Cerebellar cortex (tissue), 1 donor: Measurements from ENCODE around the gene ZRANB1.
A peak's percentile ranks its signal among the peaks of the same experiment; 100 is the strongest.

Experiments
- DNase-seq: peaks from one replicate; pipeline ENCODE4 v3.0.0-alpha.2; 2015; ENCODE audit warnings: low spot score

Gene ZRANB1

GRCh38 chr10:124921261-124921660, 20.7 kb upstream of the ZRANB1 start:
- no peak for DNase-seq

- DNase-seq: no peak
These were observed 18.2 kb upstream of the ZRANB1 start for GRCh38 chr10:124923684-124924083.

GRCh38 chr10:124926548-124926947, 15.4 kb upstream of the ZRANB1 start:
- DNase-seq: no peak

GRCh38 chr10:124928087-124928486, 13.8 kb upstream of the ZRANB1 start:
- DNase-seq: no peak

- no peak for DNase-seq
These were observed 13.4 kb upstream of the ZRANB1 start for GRCh38 chr10:124928545-124928944.

GRCh38 chr10:124935946-124936345, 6.0 kb upstream of the ZRANB1 start:
- DNase-seq: no peak

- DNase-seq: no peak
These were observed 5.1 kb upstream of the ZRANB1 start for GRCh38 chr10:124936813-124937212.

- DNase-seq: no peak
These were observed 2.6 kb upstream of the ZRANB1 start for GRCh38 chr10:124939290-124939689.

GRCh38 chr10:124942317-124943169, 620 bp downstream of the ZRANB1 start:
- peak; percentile 63 for DNase-seq

GRCh38 chr10:124943301-124944092, 1.6 kb downstream of the ZRANB1 start:
- DNase-seq: no peak

- no peak for DNase-seq
These were observed 3.1 kb downstream of the ZRANB1 start for GRCh38 chr10:124944982-124945381.

- no peak for DNase-seq
These were observed 5.0 kb downstream of the ZRANB1 start for GRCh38 chr10:124946945-124947344.

GRCh38 chr10:124949543-124949942, 7.6 kb downstream of the ZRANB1 start:
- no peak for DNase-seq

- DNase-seq: no peak
These were observed 10.2 kb downstream of the ZRANB1 start for GRCh38 chr10:124952123-124952522.

- DNase-seq: no peak
These were observed 11.5 kb downstream of the ZRANB1 start for GRCh38 chr10:124953421-124953820.

GRCh38 chr10:124955243-124955642, 13.3 kb downstream of the ZRANB1 start:
- no peak for DNase-seq

- DNase-seq: no peak
These were observed 13.9 kb downstream of the ZRANB1 start for GRCh38 chr10:124955868-124956267.

- no peak for DNase-seq
These were observed 14.8 kb downstream of the ZRANB1 start for GRCh38 chr10:124956764-124957163.

- no peak for DNase-seq
These were observed 15.6 kb downstream of the ZRANB1 start for GRCh38 chr10:124957404-124957947.

- DNase-seq: no peak
These were observed 17.6 kb downstream of the ZRANB1 start for GRCh38 chr10:124959564-124959963.

GRCh38 chr10:124961248-124961570, 19.3 kb downstream of the ZRANB1 start:
- no peak for DNase-seq

- no peak for DNase-seq
These were observed 20.5 kb downstream of the ZRANB1 start for GRCh38 chr10:124962421-124962820.
